Panc1 (cell line): ENCODE measurements around the gene MYO18A. TPM values are rescaled to one million over a fixed set of nuclear protein-coding genes. Genes with fewer than 3 reads are reported as not detected.

Source experiments
- ATAC-seq: fragments of 200-7000 bp; cut with Tn5 transposase; 2 replicates; pipeline ENCODE4 v1.9.1; 2020; ENCODE audit warnings: mild to moderate bottlenecking, moderate library complexity
- BruUV-seq: library from RNA; stranded (reverse); fragments of 400-500 nt; replicated peaks from 2 replicates; lab custom pipeline; 2021; lab: Mats Ljungman, UMichigan
- CTCF ChIA-PET: fragments of 300-600 bp; sonication (Branson Sonifier 250); formaldehyde crosslinking; loops from one replicate; lab custom pipeline; 2022; ENCODE audit warnings: antibody characterized with exemption; lab: Charles Lee
- POLR2A ChIA-PET: fragments of 300-600 bp; sonication (Branson Sonifier 250); formaldehyde crosslinking; loops from one replicate; lab custom pipeline; 2022; ENCODE audit warnings: antibody characterized with exemption; lab: Charles Lee
- DNase-seq: peaks from one replicate; pipeline ENCODE4 v3.0.0-alpha.2; 2010; ENCODE audit warnings: low read depth, low spot score
- H3K27ac ChIP-seq: 2 replicates; pipeline ENCODE4 v1.5.1; 2011; ENCODE audit warnings: mild to moderate bottlenecking, low read length, inconsistent platforms
- H3K27me3 ChIP-seq: fragments of 200-500 bp; sonication (Bioruptor generic); 2 replicates; pipeline ENCODE4 v1.6.0; 2014; ENCODE audit warnings: low read length, inconsistent platforms; ENCODE audit not compliant: control insufficient read depth, insufficient read depth
- H3K36me3 ChIP-seq: fragments of 200-500 bp; sonication (Bioruptor generic); 2 replicates; pipeline ENCODE4 v1.5.1; 2014; ENCODE audit warnings: inconsistent platforms, mild to moderate bottlenecking, low read length, moderate library complexity; ENCODE audit not compliant: control insufficient read depth, insufficient read depth
- H3K4me1 ChIP-seq: 2 replicates; pipeline ENCODE4 v1.5.1; 2011; ENCODE audit warnings: inconsistent platforms, mild to moderate bottlenecking, low read length, moderate library complexity; ENCODE audit not compliant: control insufficient read depth, insufficient read depth
- H3K4me3 ChIP-seq, 2 experiments: 2 replicates each; pipeline ENCODE4 v1.5.1; 2011 to 2012; ENCODE audit warnings: low read depth in 2 of 2, low read length in 2 of 2, mild to moderate bottlenecking in 2 of 2, inconsistent platforms in 1 of 2, moderate library complexity in 1 of 2
- H3K9me3 ChIP-seq: fragments of 200-500 bp; sonication (Bioruptor generic); 2 replicates; pipeline ENCODE4 v1.5.1; 2014; ENCODE audit warnings: low read depth, mild to moderate bottlenecking, inconsistent platforms, low read length, moderate library complexity; ENCODE audit not compliant: control insufficient read depth, insufficient read depth
- CTCF ChIP-seq: fragments of 450-650 bp; IDR thresholded peaks from 2 replicates; pipeline ENCODE4 v1.5.1; 2017; ENCODE audit warnings: mild to moderate bottlenecking
- POLR2AphosphoS5 ChIP-seq: IDR thresholded peaks from 2 replicates; pipeline ENCODE4 v1.6.1; 2012; ENCODE audit warnings: mild to moderate bottlenecking, low read depth, low read length, moderate library complexity
- SIN3A ChIP-seq: IDR thresholded peaks from 2 replicates; pipeline ENCODE4 v1.6.1; 2012; ENCODE audit warnings: low read depth, mild to moderate bottlenecking, low read length, moderate library complexity, borderline replicate concordance; ENCODE audit not compliant: insufficient read depth
- TCF7L2 ChIP-seq: IDR thresholded peaks from 2 replicates; pipeline ENCODE4 v1.6.1; 2011; ENCODE audit warnings: mild to moderate bottlenecking, low read depth, low read length, inconsistent platforms
- in situ Hi-C: cut with HindIII; loops from 2 replicates; pipeline ENCODE4 v1.10.0; 2016; ENCODE audit warnings: low sequenced_read_pairs, low pct_unique_long_range_greater_than_20kb
- intact Hi-C: fragments of 100-400 bp; cut with micrococcal nuclease; formaldehyde crosslinking; loops from one replicate; pipeline ENCODE4 v1.10.0; 2022; ENCODE audit not compliant: unreplicated experiment
- total RNA-seq: library from RNA; stranded (reverse); gene quantifications from one replicate; pipeline ENCODE4 v1.2.1, GENCODE V29; 2021; ENCODE audit not compliant: unreplicated experiment
- TF ChIP-seq, protein P1 (sequence below), 2 experiments: IDR thresholded peaks; 2 replicates each; pipeline ENCODE4 v1.6.1; 2011 to 2012; ENCODE audit warnings: low read depth in 2 of 2, control low read depth in 1 of 2, low read length in 1 of 2, mild to moderate bottlenecking in 1 of 2, moderate library complexity in 1 of 2; ENCODE audit not compliant: insufficient read depth in 1 of 2

MYO18A gene
- total RNA-seq, 1 experiment from 2014 or later: 108 TPM

DNA sequence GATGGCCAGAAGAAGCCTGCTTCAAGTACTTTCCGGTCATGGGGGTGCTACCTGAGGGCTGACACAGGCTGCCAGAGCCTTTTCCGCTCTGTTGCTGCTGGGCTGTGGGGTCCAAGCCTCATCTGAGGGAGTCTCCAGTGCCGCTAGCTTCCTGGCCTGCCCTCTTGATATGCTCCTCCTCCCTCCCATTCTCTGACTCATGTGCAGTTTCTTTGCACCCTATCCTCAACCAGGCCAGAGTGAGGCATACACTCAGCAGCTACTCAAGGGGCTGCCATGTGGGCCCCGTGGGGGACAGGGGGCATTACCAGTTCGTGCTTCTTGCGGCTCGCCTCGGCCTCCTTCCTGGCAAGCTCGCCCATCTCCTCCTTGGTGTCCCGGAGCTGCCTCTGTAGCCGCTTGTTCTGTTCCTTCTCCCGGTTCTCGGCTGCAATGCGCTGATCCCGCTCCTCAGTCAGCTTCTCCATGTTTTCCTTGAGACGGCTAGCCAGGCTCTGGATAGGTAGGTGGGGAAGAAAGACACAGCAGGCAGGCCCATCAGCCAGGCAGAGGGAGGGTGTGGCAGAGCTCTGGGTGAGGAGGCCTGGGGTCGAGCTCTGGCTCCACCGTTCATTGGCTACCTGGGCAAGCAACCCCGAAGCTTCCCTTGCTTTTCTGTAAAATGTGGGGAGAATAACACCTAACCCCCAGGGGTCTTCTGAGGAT is 93.4 kb downstream of the MYO18A start:
- H3K36me3 ChIP-seq: 0 out of 2 replicates have a peak, but pooled peaks cover 4% of the 10 kb centered on the region
- ATAC-seq (no peak), DNase-seq (no peak)
- no peak for TF ChIP-seq SIN3A
- TF ChIP-seq, protein P1, sequence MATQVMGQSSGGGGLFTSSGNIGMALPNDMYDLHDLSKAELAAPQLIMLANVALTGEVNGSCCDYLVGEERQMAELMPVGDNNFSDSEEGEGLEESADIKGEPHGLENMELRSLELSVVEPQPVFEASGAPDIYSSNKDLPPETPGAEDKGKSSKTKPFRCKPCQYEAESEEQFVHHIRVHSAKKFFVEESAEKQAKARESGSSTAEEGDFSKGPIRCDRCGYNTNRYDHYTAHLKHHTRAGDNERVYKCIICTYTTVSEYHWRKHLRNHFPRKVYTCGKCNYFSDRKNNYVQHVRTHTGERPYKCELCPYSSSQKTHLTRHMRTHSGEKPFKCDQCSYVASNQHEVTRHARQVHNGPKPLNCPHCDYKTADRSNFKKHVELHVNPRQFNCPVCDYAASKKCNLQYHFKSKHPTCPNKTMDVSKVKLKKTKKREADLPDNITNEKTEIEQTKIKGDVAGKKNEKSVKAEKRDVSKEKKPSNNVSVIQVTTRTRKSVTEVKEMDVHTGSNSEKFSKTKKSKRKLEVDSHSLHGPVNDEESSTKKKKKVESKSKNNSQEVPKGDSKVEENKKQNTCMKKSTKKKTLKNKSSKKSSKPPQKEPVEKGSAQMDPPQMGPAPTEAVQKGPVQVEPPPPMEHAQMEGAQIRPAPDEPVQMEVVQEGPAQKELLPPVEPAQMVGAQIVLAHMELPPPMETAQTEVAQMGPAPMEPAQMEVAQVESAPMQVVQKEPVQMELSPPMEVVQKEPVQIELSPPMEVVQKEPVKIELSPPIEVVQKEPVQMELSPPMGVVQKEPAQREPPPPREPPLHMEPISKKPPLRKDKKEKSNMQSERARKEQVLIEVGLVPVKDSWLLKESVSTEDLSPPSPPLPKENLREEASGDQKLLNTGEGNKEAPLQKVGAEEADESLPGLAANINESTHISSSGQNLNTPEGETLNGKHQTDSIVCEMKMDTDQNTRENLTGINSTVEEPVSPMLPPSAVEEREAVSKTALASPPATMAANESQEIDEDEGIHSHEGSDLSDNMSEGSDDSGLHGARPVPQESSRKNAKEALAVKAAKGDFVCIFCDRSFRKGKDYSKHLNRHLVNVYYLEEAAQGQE (IDR thresholded peaks at IDR 0.05; ENCODE audit: insufficient read depth in 1 of 2, low read depth in 2 of 2, low read length in 1 of 2): no peak
- TF ChIP-seq POLR2AphosphoS5: no peak
- no peak for TF ChIP-seq TCF7L2
- no peak for TF ChIP-seq CTCF
- H3K4me1 ChIP-seq: no peaks in the 10 kb centered on the region
- ChIA-PET POLR2A (no interaction called here), CTCF (interaction anchor here (1.0 to 1.6 kb wide), 2 partner anchors 31 to 121 kb away, joined by 3 to 7 read pairs; no protein-coding TSS in a partner anchor)
- H3K4me3 ChIP-seq: no peak overlapping the region
- no peak overlapping the region for H3K27ac ChIP-seq
- in situ Hi-C loops (no loop called here), intact Hi-C loops (no loop called here)
- H3K9me3 ChIP-seq: no peaks in the 10 kb centered on the region
- BruUV-seq: no TSS peak
- H3K27me3 ChIP-seq: no peaks in the 10 kb centered on the region

- POLR2A ChIA-PET: interaction anchor here (0.5 kb wide), 1 partner anchor 45 kb away, joined by 7 read pairs; no protein-coding TSS in a partner anchor
- no peak overlapping the region for H3K27ac ChIP-seq
- in situ Hi-C loops: no loop called here
Measured at GRCh38 chr17:29085223-29085622, 95.0 kb downstream of the MYO18A start.

More at GRCh38 chr17:29085223-29085622, 95.0 kb downstream of the MYO18A start:
- H3K4me1 ChIP-seq: no peaks in the 10 kb centered on the region
- BruUV-seq: no TSS peak
- H3K36me3 ChIP-seq: 0 out of 2 replicates have a peak, but pooled peaks cover 4% of the 10 kb centered on the region
- H3K9me3 ChIP-seq: no peaks in the 10 kb centered on the region
- no peak overlapping the region for H3K4me3 ChIP-seq
- H3K27me3 ChIP-seq: no peaks in the 10 kb centered on the region
- CTCF ChIA-PET: interaction anchor here (0.7 kb wide), 1 partner anchor 121 kb away, joined by 3 read pairs; no protein-coding TSS in a partner anchor
- DNase-seq: no peak
- intact Hi-C loops: no loop called here
- TF ChIP-seq TCF7L2 (no peak), POLR2AphosphoS5 (no peak), SIN3A (no peak), CTCF (no peak)
- TF ChIP-seq, protein P1 (IDR thresholded peaks at IDR 0.05; ENCODE audit: insufficient read depth in 1 of 2, low read depth in 2 of 2, low read length in 1 of 2): no peak
- no peak for ATAC-seq
